HG03521 (cell line): ENCODE results near the gene NYAP2.

Experiments
- ATAC-seq: cut with Tn5 transposase; IDR thresholded peaks from one replicate; pipeline ENCODE4 v1.9.1; 2021; ENCODE audit warnings: mild to moderate bottlenecking, moderate library complexity; ENCODE audit not compliant: unreplicated experiment

Gene NYAP2

GRCh38 chr2:225399504-225399903 lies at the start of gene NYAP2:
Gene NYAP2, plus strand, starts transcription at chr2:225399710. Its CDS starts 9,171 bp downstream, at chr2:225408881.
- no peak for ATAC-seq

GRCh38 chr2:225353579-225354085 lies 45.9 kb upstream of the NYAP2 start:
- no peak for ATAC-seq

GRCh38 chr2:225354281-225354774 lies 45.2 kb upstream of the NYAP2 start:
- no peak for ATAC-seq

- ATAC-seq: no peak
Measured at GRCh38 chr2:225355788-225356187, 43.7 kb upstream of the NYAP2 start.

GRCh38 chr2:225366731-225367130 lies 32.8 kb upstream of the NYAP2 start:
- no peak for ATAC-seq

- no peak for ATAC-seq
Measured at GRCh38 chr2:225367482-225367881, 32.0 kb upstream of the NYAP2 start.

- no peak for ATAC-seq
Measured at GRCh38 chr2:225378984-225379383, 20.5 kb upstream of the NYAP2 start.

- ATAC-seq: no peak
Measured at GRCh38 chr2:225379856-225380255, 19.7 kb upstream of the NYAP2 start.

GRCh38 chr2:225381609-225382008 lies 17.9 kb upstream of the NYAP2 start:
- ATAC-seq: no peak

- ATAC-seq: no peak
Measured at GRCh38 chr2:225398372-225398771, 1.1 kb upstream of the NYAP2 start.

- no peak for ATAC-seq
Measured at GRCh38 chr2:225400060-225400511, 576 bp downstream of the NYAP2 start.

GRCh38 chr2:225400546-225401400 lies 1.3 kb downstream of the NYAP2 start:
- ATAC-seq: no peak

- no peak for ATAC-seq
Measured at GRCh38 chr2:225402210-225402776, 2.8 kb downstream of the NYAP2 start.

- ATAC-seq: no peak
Measured at GRCh38 chr2:225411452-225411851, 11.9 kb downstream of the NYAP2 start.

GRCh38 chr2:225413786-225414185 lies 14.3 kb downstream of the NYAP2 start:
- no peak for ATAC-seq

GRCh38 chr2:225414902-225415301 lies 15.4 kb downstream of the NYAP2 start:
- ATAC-seq: no peak

GRCh38 chr2:225415341-225415740 lies 15.8 kb downstream of the NYAP2 start:
- ATAC-seq: no peak

GRCh38 chr2:225415792-225416191 lies 16.3 kb downstream of the NYAP2 start:
- no peak for ATAC-seq

- no peak for ATAC-seq
Measured at GRCh38 chr2:225416616-225417367, 17.3 kb downstream of the NYAP2 start.

GRCh38 chr2:225419033-225419432 lies 19.5 kb downstream of the NYAP2 start:
- ATAC-seq: no peak

GRCh38 chr2:225422145-225422544 lies 22.6 kb downstream of the NYAP2 start:
- ATAC-seq: no peak
